HFFc6 (cell line): ENCODE measurements around the gene FBN1. TPM values are rescaled to one million over a fixed set of nuclear protein-coding genes. Genes with fewer than 3 reads are reported as not detected.
A peak's percentile ranks its signal among the peaks of the same experiment; 100 is the strongest.

ENCODE experiments used
- DNase-seq: peaks from one replicate; pipeline ENCODE4 v3.0.0-alpha.2; 2018
- H3K27ac Mint-ChIP-seq: 2 replicates; pipeline ENCODE4 v1.8.0; 2020; ENCODE audit warnings: mild to moderate bottlenecking, mixed read lengths
- H3K27me3 Mint-ChIP-seq: 2 replicates; pipeline ENCODE4 v1.8.0; 2021; ENCODE audit warnings: mild to moderate bottlenecking, moderate library complexity, mixed read lengths; ENCODE audit not compliant: insufficient read depth
- H3K36me3 Mint-ChIP-seq: 2 replicates; pipeline ENCODE4 v1.8.0; 2021; ENCODE audit warnings: low read depth, mixed read lengths
- H3K4me1 Mint-ChIP-seq: 2 replicates; pipeline ENCODE4 v1.8.0; 2020; ENCODE audit warnings: low read depth, mixed read lengths
- H3K4me3 Mint-ChIP-seq: 2 replicates; pipeline ENCODE4 v1.8.0; 2020; ENCODE audit warnings: mild to moderate bottlenecking, moderate library complexity, mixed read lengths
- H3K9me3 Mint-ChIP-seq: 2 replicates; pipeline ENCODE4 v1.8.0; 2020; ENCODE audit warnings: mild to moderate bottlenecking, mixed read lengths
- total RNA-seq, 6 experiments: library from RNA; stranded (reverse); fragmentation: NEBNext Ultra II Directional; extraction: Animal tissue kit (Norgen Biotek cat#: 25700); gene quantifications; 2 replicates in 1 of 6; 3 replicates in 5 of 6; pipeline ENCODE4 v1.2.3, GENCODE V29; 2021
- TF ChIP-seq, protein P1 (sequence below): fragments of 200-600 bp; sonication (generic); IDR thresholded peaks from 2 replicates; pipeline ENCODE4 v1.5.0; 2021; ENCODE audit warnings: antibody characterized with exemption, mild to moderate bottlenecking

The FBN1 gene
- total RNA-seq, 6 experiments from 2014 or later: 584 to 754 (median 609) TPM

- Mint-ChIP-seq H3K4me3 (peak overlapping the region; percentile 100), H3K4me1 (peaks cover 58% of the 10 kb centered on the region), H3K9me3 (peaks cover 6% of the 10 kb centered on the region), H3K36me3 (peaks cover 72% of the 10 kb centered on the region), H3K27me3 (peaks cover 13% of the 10 kb centered on the region), H3K27ac (peak overlapping the region; percentile 75)
- DNase-seq: no peak
- TF ChIP-seq, protein P1, sequence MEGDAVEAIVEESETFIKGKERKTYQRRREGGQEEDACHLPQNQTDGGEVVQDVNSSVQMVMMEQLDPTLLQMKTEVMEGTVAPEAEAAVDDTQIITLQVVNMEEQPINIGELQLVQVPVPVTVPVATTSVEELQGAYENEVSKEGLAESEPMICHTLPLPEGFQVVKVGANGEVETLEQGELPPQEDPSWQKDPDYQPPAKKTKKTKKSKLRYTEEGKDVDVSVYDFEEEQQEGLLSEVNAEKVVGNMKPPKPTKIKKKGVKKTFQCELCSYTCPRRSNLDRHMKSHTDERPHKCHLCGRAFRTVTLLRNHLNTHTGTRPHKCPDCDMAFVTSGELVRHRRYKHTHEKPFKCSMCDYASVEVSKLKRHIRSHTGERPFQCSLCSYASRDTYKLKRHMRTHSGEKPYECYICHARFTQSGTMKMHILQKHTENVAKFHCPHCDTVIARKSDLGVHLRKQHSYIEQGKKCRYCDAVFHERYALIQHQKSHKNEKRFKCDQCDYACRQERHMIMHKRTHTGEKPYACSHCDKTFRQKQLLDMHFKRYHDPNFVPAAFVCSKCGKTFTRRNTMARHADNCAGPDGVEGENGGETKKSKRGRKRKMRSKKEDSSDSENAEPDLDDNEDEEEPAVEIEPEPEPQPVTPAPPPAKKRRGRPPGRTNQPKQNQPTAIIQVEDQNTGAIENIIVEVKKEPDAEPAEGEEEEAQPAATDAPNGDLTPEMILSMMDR: peak; percentile 64; the same call in 1 of the 2 replicates
Observed at GRCh38 chr15:48641416-48641815, 4.1 kb downstream of the FBN1 start.

- TF ChIP-seq, protein P1: no peak
- H3K27ac Mint-ChIP-seq: peak overlapping the region; percentile 84
- peaks cover 5% of the 10 kb centered on the region for H3K27me3 Mint-ChIP-seq
- no peak for DNase-seq
- H3K4me3 Mint-ChIP-seq: peak overlapping the region; percentile 48
- peaks cover 81% of the 10 kb centered on the region for H3K4me1 Mint-ChIP-seq
- H3K36me3 Mint-ChIP-seq: peaks cover 84% of the 10 kb centered on the region
- peaks cover 1% of the 10 kb centered on the region for H3K9me3 Mint-ChIP-seq
Observed at GRCh38 chr15:48638963-48639362, 6.5 kb downstream of the FBN1 start.

GRCh38 chr15:48637639-48638038, 7.9 kb downstream of the FBN1 start:
- peak overlapping the region; percentile 20 for H3K4me3 Mint-ChIP-seq
- H3K9me3 Mint-ChIP-seq: no peaks in the 10 kb centered on the region
- H3K27me3 Mint-ChIP-seq: peaks cover 3% of the 10 kb centered on the region
- H3K36me3 Mint-ChIP-seq: peaks cover 82% of the 10 kb centered on the region
- no peak for DNase-seq
- TF ChIP-seq, protein P1: no peak
- H3K27ac Mint-ChIP-seq: peak overlapping the region; percentile 84
- H3K4me1 Mint-ChIP-seq: peaks cover 94% of the 10 kb centered on the region

- Mint-ChIP-seq H3K4me3 (peak overlapping the region; percentile 48), H3K27me3 (peaks cover 3% of the 10 kb centered on the region), H3K4me1 (peaks cover 98% of the 10 kb centered on the region), H3K9me3 (no peaks in the 10 kb centered on the region), H3K27ac (peak overlapping the region; percentile 84), H3K36me3 (peaks cover 77% of the 10 kb centered on the region)
- TF ChIP-seq, protein P1: no peak
- DNase-seq: peak; percentile 77
Observed at GRCh38 chr15:48636511-48636910, 9.0 kb downstream of the FBN1 start.

GRCh38 chr15:48634893-48635292, 10.6 kb downstream of the FBN1 start:
- Mint-ChIP-seq H3K27me3 (peaks cover 5% of the 10 kb centered on the region), H3K4me3 (peak overlapping the region; percentile 62), H3K27ac (peak overlapping the region; percentile 64), H3K4me1 (peaks cover 98% of the 10 kb centered on the region), H3K36me3 (peaks cover 77% of the 10 kb centered on the region), H3K9me3 (no peaks in the 10 kb centered on the region)
- DNase-seq: peak; percentile 41
- TF ChIP-seq, protein P1: no peak

GRCh38 chr15:48634096-48634495, 11.4 kb downstream of the FBN1 start:
- Mint-ChIP-seq H3K9me3 (no peaks in the 10 kb centered on the region), H3K27me3 (peaks cover 5% of the 10 kb centered on the region), H3K36me3 (peaks cover 79% of the 10 kb centered on the region), H3K4me1 (peaks cover 100% of the 10 kb centered on the region), H3K4me3 (peak overlapping the region; percentile 62), H3K27ac (peak overlapping the region; percentile 64)
- TF ChIP-seq, protein P1: no peak
- no peak for DNase-seq
